HEK293 (cell line): ENCODE results near the gene KLF7.

Experiments used
- CTCF ChIA-PET: fragments of 350-600 bp; formaldehyde crosslinking; extraction: SDS; loops from one replicate; lab custom pipeline; 2021; ENCODE audit warnings: antibody characterized with exemption; lab: Yijun Ruan, JAX
- POLR2A ChIA-PET: fragments of 300-600 bp; formaldehyde crosslinking; extraction: SDS; loops from one replicate; lab custom pipeline; 2020; ENCODE audit warnings: antibody characterized with exemption, inconsistent platforms; lab: Yijun Ruan, JAX
- H3K27ac ChIP-seq: fragments of 200-500 bp; sonication (Bioruptor generic); 2 replicates; pipeline ENCODE4 v1.5.1; 2014; ENCODE audit warnings: low read depth, low read length, control low read depth, inconsistent platforms; ENCODE audit errors: extremely low read depth
- H3K36me3 ChIP-seq, 2 experiments: fragments of 200-500 bp in 1 of 2; sonication (Bioruptor generic) in 1 of 2; 1 replicate in 1 of 2; 2 replicates in 1 of 2; pipeline ENCODE4 v1.5.1; 2014 to 2017; ENCODE audit warnings: inconsistent platforms in 2 of 2, low read length in 2 of 2; ENCODE audit not compliant: control insufficient read depth in 2 of 2, insufficient read depth in 1 of 2
- H3K4me1 ChIP-seq: fragments of 200-500 bp; sonication (Bioruptor generic); 2 replicates; pipeline ENCODE4 v1.5.1; 2014; ENCODE audit warnings: mild to moderate bottlenecking, low read length, inconsistent platforms; ENCODE audit not compliant: control insufficient read depth, insufficient read depth
- H3K4me3 ChIP-seq: 2 replicates; pipeline ENCODE4 v1.5.1; 2011; ENCODE audit warnings: low read depth, mild to moderate bottlenecking, control low read depth, low read length, moderate library complexity
- H3K9me3 ChIP-seq: fragments of 200-500 bp; sonication (Bioruptor generic); 2 replicates; pipeline ENCODE4 v1.5.1; 2014; ENCODE audit warnings: low read depth, low read length, inconsistent platforms; ENCODE audit not compliant: control insufficient read depth, insufficient read depth
- AEBP2 ChIP-seq: fragments of 450-650 bp; formaldehyde crosslinking; IDR thresholded peaks from 2 replicates; pipeline ENCODE4 v1.5.1; 2016; ENCODE audit warnings: missing biosample characterization, missing genetic modification characterization, borderline replicate concordance
- ATF2 ChIP-seq: fragments of 450-650 bp; formaldehyde crosslinking; IDR thresholded peaks from 2 replicates; pipeline ENCODE4 v1.5.1; 2016; ENCODE audit warnings: missing biosample characterization, missing genetic modification characterization, low read depth
- PATZ1 ChIP-seq: fragments of 450-650 bp; formaldehyde crosslinking; IDR thresholded peaks from 2 replicates; pipeline ENCODE4 v1.5.1; 2016; ENCODE audit warnings: missing biosample characterization, missing genetic modification characterization
- PRDM1 ChIP-seq: fragments of 450-650 bp; formaldehyde crosslinking; IDR thresholded peaks from 2 replicates; pipeline ENCODE4; 2016; ENCODE audit warnings: missing biosample characterization, missing genetic modification characterization
- REST ChIP-seq: fragments of 450-650 bp; formaldehyde crosslinking; IDR thresholded peaks from 2 replicates; pipeline ENCODE4 v1.5.1; 2016; ENCODE audit warnings: missing biosample characterization, missing genetic modification characterization
- ZBTB1 ChIP-seq: fragments of 450-650 bp; formaldehyde crosslinking; IDR thresholded peaks from 2 replicates; pipeline ENCODE4 v1.5.1; 2016; ENCODE audit warnings: missing biosample characterization, missing genetic modification characterization
- ZEB2 ChIP-seq: fragments of 450-650 bp; formaldehyde crosslinking; IDR thresholded peaks from 2 replicates; pipeline ENCODE4 v1.5.1; 2016; ENCODE audit warnings: missing biosample characterization, missing genetic modification characterization
- ZFP41 ChIP-seq: fragments of 450-650 bp; formaldehyde crosslinking; IDR thresholded peaks from 2 replicates; pipeline ENCODE4 v1.5.1; 2016; ENCODE audit warnings: missing biosample characterization, missing genetic modification characterization, borderline replicate concordance
- ZNF311 ChIP-seq: fragments of 450-650 bp; formaldehyde crosslinking; IDR thresholded peaks from 2 replicates; pipeline ENCODE4 v1.5.1; 2017; ENCODE audit warnings: missing biosample characterization, missing genetic modification characterization, borderline replicate concordance
- ZNF366 ChIP-seq: fragments of 450-650 bp; formaldehyde crosslinking; conservative IDR thresholded peaks from 2 replicates; pipeline ENCODE4 v1.5.1; 2016; ENCODE audit warnings: missing biosample characterization, missing genetic modification characterization
- ZNF530 ChIP-seq: fragments of 450-650 bp; formaldehyde crosslinking; IDR thresholded peaks from 2 replicates; pipeline ENCODE4 v1.5.1; 2016; ENCODE audit warnings: low read depth, missing biosample characterization, missing genetic modification characterization
- ZNF600 ChIP-seq: fragments of 450-650 bp; formaldehyde crosslinking; IDR thresholded peaks from 2 replicates; pipeline ENCODE4 v1.5.1; 2016; ENCODE audit warnings: missing biosample characterization, missing genetic modification characterization
- ZNF624 ChIP-seq: fragments of 450-650 bp; formaldehyde crosslinking; IDR thresholded peaks from 2 replicates; pipeline ENCODE4 v1.5.1; 2017; ENCODE audit warnings: missing biosample characterization, missing genetic modification characterization
- ZNF707 ChIP-seq: fragments of 450-650 bp; formaldehyde crosslinking; IDR thresholded peaks from 2 replicates; pipeline ENCODE4 v1.5.1; 2016; ENCODE audit warnings: missing biosample characterization, missing genetic modification characterization
- ZNF792 ChIP-seq: fragments of 450-650 bp; formaldehyde crosslinking; IDR thresholded peaks from 2 replicates; pipeline ENCODE4 v1.5.1; 2016; ENCODE audit warnings: missing biosample characterization, missing genetic modification characterization

KLF7 gene

GRCh38 chr2:207121784-207122183, 44.0 kb downstream of the KLF7 start:
- peaks cover 0 to 3% of the 10 kb centered on the region in 2 experiments; a peak in 1 of 3 replicates for H3K36me3 ChIP-seq
- POLR2A ChIA-PET = interaction anchor here (0.9 kb wide), 1 partner anchor 44 kb away, joined by 5 read pairs; the partner anchor contains the start of gene KLF7

GRCh38 chr2:207119048-207119447, 46.7 kb downstream of the KLF7 start:
- CTCF ChIA-PET = no interaction called here
- POLR2A ChIA-PET = no interaction called here
- no peak overlapping the region for H3K4me3 ChIP-seq
- H3K4me1 ChIP-seq = peaks cover 14% of the 10 kb centered on the region
- no peak for TF ChIP-seq ZFP41 (tag by site-specific recombination)
- TF ChIP-seq AEBP2 (tag by site-specific recombination) = no peak
- TF ChIP-seq ZNF530 = no peak
- TF ChIP-seq, all 188 proteins: peak for 0
- Histone ChIP-seq H3K27ac (no peak overlapping the region), H3K36me3 (peaks cover 0 to 3% of the 10 kb centered on the region in 2 experiments; a peak in 1 of 3 replicates), H3K9me3 (no peaks in the 10 kb centered on the region)

More at GRCh38 chr2:207121784-207122183, 44.0 kb downstream of the KLF7 start:
- no peaks in the 10 kb centered on the region for H3K9me3 ChIP-seq
- CTCF ChIA-PET = interaction anchor here (0.6 kb wide), 2 partner anchors 93 to 496 kb away, joined by 3 to 4 read pairs; no protein-coding TSS in a partner anchor
- no peak for TF ChIP-seq ZNF311 (tag by site-specific recombination)
- TF ChIP-seq ZNF707 = no peak
- TF ChIP-seq REST (tag by site-specific recombination) = 0 out of 2 replicates have a peak, but pooled peaks have one; percentile 32
- TF ChIP-seq ZNF366 = peak; percentile 62
- 0 out of 2 replicates have a peak, but pooled peaks have one; percentile 20 for TF ChIP-seq PATZ1
- TF ChIP-seq ZEB2 (tag by site-specific recombination) = peak; percentile 50; the same call in 1 of the 2 replicates
- peak; percentile 28; the same call in 1 of the 2 replicates for TF ChIP-seq ZNF600 (tag by site-specific recombination)
- no peak overlapping the region for H3K27ac ChIP-seq
- H3K4me3 ChIP-seq = no peak overlapping the region
- peaks cover 14% of the 10 kb centered on the region for H3K4me1 ChIP-seq

- H3K27ac ChIP-seq = no peak overlapping the region
- POLR2A ChIA-PET = no interaction called here
- CTCF ChIA-PET = no interaction called here
- TF ChIP-seq ZBTB1 (no peak), PRDM1 (tag by site-specific recombination) (no peak), ZNF624 (tag by site-specific recombination) (no peak), ATF2 (no peak), ZNF792 (tag by site-specific recombination) (no peak)
- no peak overlapping the region for H3K4me3 ChIP-seq
- no peaks in the 10 kb centered on the region for H3K9me3 ChIP-seq
- no peaks in the 10 kb centered on the region for H3K36me3 ChIP-seq
- H3K4me1 ChIP-seq = peaks cover 10% of the 10 kb centered on the region
Measured at GRCh38 chr2:207117668-207118067, 48.1 kb downstream of the KLF7 start.
